Central memory CD8-positive, alpha-beta T cell (primary cell): Measurements from ENCODE around the gene TYW1.
"Not testable (repeated sequence)": the region's sequence is repeated elsewhere in the genome, so short reads cannot be mapped to it uniquely, and the experiment has no call there.

Experiments used
- ATAC-seq: fragments of 150-1000 bp; cut with Tn5 transposase; replicated peaks from 2 replicates; pipeline ENCODE4 v1.10.0; 2022; ENCODE audit warnings: mild to moderate bottlenecking, moderate FRiP score, moderate number of reproducible peaks; ENCODE audit not compliant: poor library complexity, severe bottlenecking; ENCODE audit errors: extremely low read depth
- DNase-seq, 2 donors: peaks; one replicate each; pipeline ENCODE4 v3.0.0; 2021; ENCODE audit warnings: low spot score in 2 of 2
- H3K27ac Mint-ChIP-seq: one replicate; pipeline ENCODE4 v1.8.0; 2022; ENCODE audit warnings: low read depth, mild to moderate bottlenecking, moderate library complexity, mixed read lengths
- H3K27me3 Mint-ChIP-seq: one replicate; pipeline ENCODE4 v1.8.0; 2022; ENCODE audit warnings: mixed read lengths
- H3K36me3 Mint-ChIP-seq: one replicate; pipeline ENCODE4 v1.8.0; 2022; ENCODE audit warnings: mild to moderate bottlenecking, moderate library complexity, mixed read lengths; ENCODE audit not compliant: insufficient read depth
- H3K4me1 Mint-ChIP-seq: one replicate; pipeline ENCODE4 v1.8.0; 2022; ENCODE audit warnings: mixed read lengths
- H3K4me3 Mint-ChIP-seq: one replicate; pipeline ENCODE4 v1.8.0; 2022; ENCODE audit warnings: mild to moderate bottlenecking, moderate library complexity, mixed read lengths
- H3K9me3 Mint-ChIP-seq: one replicate; pipeline ENCODE4 v1.8.0; 2022; ENCODE audit warnings: mixed read lengths

TYW1 gene

GRCh38 chr7:67076120-67076519 is 79.5 kb downstream of the TYW1 start:
- H3K27me3 Mint-ChIP-seq, H3K4me1 Mint-ChIP-seq, DNase-seq, H3K27ac Mint-ChIP-seq, H3K9me3 Mint-ChIP-seq, H3K36me3 Mint-ChIP-seq, H3K4me3 Mint-ChIP-seq, ATAC-seq: not testable (repeated sequence)

GRCh38 chr7:67082880-67083279 is 86.2 kb downstream of the TYW1 start:
- not testable (repeated sequence) for ATAC-seq

GRCh38 chr7:67089261-67089660 is 92.6 kb downstream of the TYW1 start:
- not testable (repeated sequence) for H3K27me3 Mint-ChIP-seq, H3K4me3 Mint-ChIP-seq, ATAC-seq, H3K27ac Mint-ChIP-seq, H3K4me1 Mint-ChIP-seq, H3K9me3 Mint-ChIP-seq, DNase-seq
- peaks cover 15% of the 10 kb centered on the region for H3K36me3 Mint-ChIP-seq

More at GRCh38 chr7:67082880-67083279, 86.2 kb downstream of the TYW1 start:
- not testable (repeated sequence) for H3K27ac Mint-ChIP-seq, H3K4me3 Mint-ChIP-seq, H3K27me3 Mint-ChIP-seq, H3K9me3 Mint-ChIP-seq, DNase-seq
- peaks cover 19% of the 10 kb centered on the region for H3K36me3 Mint-ChIP-seq
- peaks cover 25% of the 10 kb centered on the region for H3K4me1 Mint-ChIP-seq

GRCh38 chr7:67091053-67091452 is 94.4 kb downstream of the TYW1 start:
- H3K36me3 Mint-ChIP-seq, H3K9me3 Mint-ChIP-seq, ATAC-seq, H3K4me3 Mint-ChIP-seq, H3K4me1 Mint-ChIP-seq, H3K27ac Mint-ChIP-seq, DNase-seq, H3K27me3 Mint-ChIP-seq: not testable (repeated sequence)

GRCh38 chr7:67098031-67098430 is 101.4 kb downstream of the TYW1 start:
- not testable (repeated sequence) for DNase-seq, H3K27me3 Mint-ChIP-seq, H3K27ac Mint-ChIP-seq, H3K4me3 Mint-ChIP-seq, ATAC-seq, H3K9me3 Mint-ChIP-seq, H3K4me1 Mint-ChIP-seq
- H3K36me3 Mint-ChIP-seq = peaks cover 11% of the 10 kb centered on the region

- not testable (repeated sequence) for H3K4me1 Mint-ChIP-seq, DNase-seq, H3K27me3 Mint-ChIP-seq, H3K4me3 Mint-ChIP-seq, H3K27ac Mint-ChIP-seq, ATAC-seq, H3K9me3 Mint-ChIP-seq
- H3K36me3 Mint-ChIP-seq = peaks cover 11% of the 10 kb centered on the region
Observed at GRCh38 chr7:67099406-67099805, 102.8 kb downstream of the TYW1 start.

GRCh38 chr7:67100038-67100437 is 103.4 kb downstream of the TYW1 start:
- not testable (repeated sequence) for ATAC-seq, H3K27me3 Mint-ChIP-seq, H3K27ac Mint-ChIP-seq, H3K4me1 Mint-ChIP-seq, DNase-seq, H3K4me3 Mint-ChIP-seq, H3K9me3 Mint-ChIP-seq
- peaks cover 13% of the 10 kb centered on the region for H3K36me3 Mint-ChIP-seq

GRCh38 chr7:67100956-67101361 is 104.3 kb downstream of the TYW1 start:
- ATAC-seq = no peak
- Mint-ChIP-seq H3K36me3 (peaks cover 13% of the 10 kb centered on the region), H3K4me1 (peaks cover 17% of the 10 kb centered on the region), H3K4me3 (no peak overlapping the region), H3K9me3 (no peaks in the 10 kb centered on the region), H3K27ac (no peak overlapping the region), H3K27me3 (no peaks in the 10 kb centered on the region)
- DNase-seq = no peak

- not testable (repeated sequence) for H3K27me3 Mint-ChIP-seq
Observed at GRCh38 chr7:67104937-67105336, 108.3 kb downstream of the TYW1 start.

GRCh38 chr7:67105377-67105776 is 108.7 kb downstream of the TYW1 start:
- Mint-ChIP-seq H3K9me3 (no peaks in the 10 kb centered on the region), H3K27me3 (no peaks in the 10 kb centered on the region), H3K4me1 (peaks cover 17% of the 10 kb centered on the region), H3K36me3 (peaks cover 9% of the 10 kb centered on the region), H3K4me3 (no peak overlapping the region), H3K27ac (peak overlapping the region; percentile 22)
- DNase-seq (no peak), ATAC-seq (no peak)

More at GRCh38 chr7:67104937-67105336, 108.3 kb downstream of the TYW1 start:
- H3K27ac Mint-ChIP-seq = peak overlapping the region; percentile 76
- H3K36me3 Mint-ChIP-seq, H3K4me3 Mint-ChIP-seq, DNase-seq, ATAC-seq, H3K9me3 Mint-ChIP-seq: not testable (repeated sequence)
- H3K4me1 Mint-ChIP-seq = peaks cover 17% of the 10 kb centered on the region

- H3K4me1 Mint-ChIP-seq = peaks cover 17% of the 10 kb centered on the region
- DNase-seq, H3K36me3 Mint-ChIP-seq, H3K27me3 Mint-ChIP-seq, H3K27ac Mint-ChIP-seq, ATAC-seq, H3K9me3 Mint-ChIP-seq, H3K4me3 Mint-ChIP-seq: not testable (repeated sequence)
Observed at GRCh38 chr7:67106255-67106654, 109.6 kb downstream of the TYW1 start.

- ATAC-seq, H3K9me3 Mint-ChIP-seq, H3K27me3 Mint-ChIP-seq, H3K27ac Mint-ChIP-seq, H3K4me1 Mint-ChIP-seq, H3K4me3 Mint-ChIP-seq, DNase-seq: not testable (repeated sequence)
- peaks cover 11% of the 10 kb centered on the region for H3K36me3 Mint-ChIP-seq
Observed at GRCh38 chr7:67111342-67111741, 114.7 kb downstream of the TYW1 start.

GRCh38 chr7:67114483-67115246 is 118.0 kb downstream of the TYW1 start:
- ATAC-seq, H3K4me1 Mint-ChIP-seq, H3K27me3 Mint-ChIP-seq, H3K4me3 Mint-ChIP-seq, H3K9me3 Mint-ChIP-seq, DNase-seq: not testable (repeated sequence)
- H3K27ac Mint-ChIP-seq = peak overlapping the region; percentile 11
- H3K36me3 Mint-ChIP-seq = peaks cover 28% of the 10 kb centered on the region
